Type B pancreatic cell (in vitro differentiated cells): ENCODE measurements around the gene SMIM9. TPM values are rescaled to one million over a fixed set of nuclear protein-coding genes. Genes with fewer than 3 reads are reported as not detected.

Source experiments
- DNase-seq: peaks from one replicate; pipeline ENCODE4 v3.0.0; 2021; ENCODE audit warnings: mixed read lengths; ENCODE audit not compliant: unreplicated experiment; ENCODE audit errors: extremely low spot score
- H3K27ac Mint-ChIP-seq: 2 replicates; pipeline ENCODE4 v1.8.0; 2021; ENCODE audit warnings: mild to moderate bottlenecking, mixed read lengths
- H3K27me3 Mint-ChIP-seq: 2 replicates; pipeline ENCODE4 v1.8.0; 2021; ENCODE audit warnings: mixed read lengths
- H3K36me3 Mint-ChIP-seq: 2 replicates; pipeline ENCODE4 v1.8.0; 2021; ENCODE audit warnings: mixed read lengths
- H3K4me1 Mint-ChIP-seq: one replicate; pipeline ENCODE4 v1.8.0; 2021; ENCODE audit warnings: mixed read lengths; ENCODE audit not compliant: unreplicated experiment
- H3K4me3 Mint-ChIP-seq: 2 replicates; pipeline ENCODE4 v1.8.0; 2021; ENCODE audit warnings: mild to moderate bottlenecking, mixed read lengths
- H3K9me3 Mint-ChIP-seq: 2 replicates; pipeline ENCODE4 v1.8.0; 2021; ENCODE audit warnings: mixed read lengths
- total RNA-seq: library from RNA; stranded (reverse); gene quantifications from 2 replicates; pipeline ENCODE4 v1.2.1, GENCODE V29; 2021; ENCODE audit warnings: low replicate concordance
- TF ChIP-seq, protein P1 (sequence below): fragments of 200-600 bp; sonication (generic); conservative IDR thresholded peaks from 2 replicates; pipeline ENCODE4 v1.5.0; 2021; ENCODE audit warnings: antibody characterized with exemption, mild to moderate bottlenecking

The SMIM9 gene
- total RNA-seq, 1 donor from 2014 or later, result not detected

DNA sequence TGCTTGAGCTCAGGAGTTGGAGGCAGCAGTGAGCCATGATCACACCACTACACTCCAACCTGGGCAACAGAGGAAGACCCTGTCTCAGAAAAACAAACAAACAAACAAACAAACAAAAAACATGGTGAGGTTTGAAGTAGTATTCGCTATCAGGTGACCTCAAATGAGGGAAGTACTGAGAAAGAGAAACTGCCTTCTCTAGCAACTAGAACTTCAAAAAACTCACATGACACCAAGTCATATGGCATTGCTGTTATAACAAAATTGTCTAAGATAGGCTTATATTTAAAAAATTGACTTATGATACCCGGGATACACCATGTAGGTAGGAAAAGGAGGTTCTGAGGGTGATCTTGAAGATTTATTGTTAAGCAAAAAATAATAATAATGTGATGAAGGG, 39.4 kb downstream of the SMIM9 start:
- TF ChIP-seq, protein P1, sequence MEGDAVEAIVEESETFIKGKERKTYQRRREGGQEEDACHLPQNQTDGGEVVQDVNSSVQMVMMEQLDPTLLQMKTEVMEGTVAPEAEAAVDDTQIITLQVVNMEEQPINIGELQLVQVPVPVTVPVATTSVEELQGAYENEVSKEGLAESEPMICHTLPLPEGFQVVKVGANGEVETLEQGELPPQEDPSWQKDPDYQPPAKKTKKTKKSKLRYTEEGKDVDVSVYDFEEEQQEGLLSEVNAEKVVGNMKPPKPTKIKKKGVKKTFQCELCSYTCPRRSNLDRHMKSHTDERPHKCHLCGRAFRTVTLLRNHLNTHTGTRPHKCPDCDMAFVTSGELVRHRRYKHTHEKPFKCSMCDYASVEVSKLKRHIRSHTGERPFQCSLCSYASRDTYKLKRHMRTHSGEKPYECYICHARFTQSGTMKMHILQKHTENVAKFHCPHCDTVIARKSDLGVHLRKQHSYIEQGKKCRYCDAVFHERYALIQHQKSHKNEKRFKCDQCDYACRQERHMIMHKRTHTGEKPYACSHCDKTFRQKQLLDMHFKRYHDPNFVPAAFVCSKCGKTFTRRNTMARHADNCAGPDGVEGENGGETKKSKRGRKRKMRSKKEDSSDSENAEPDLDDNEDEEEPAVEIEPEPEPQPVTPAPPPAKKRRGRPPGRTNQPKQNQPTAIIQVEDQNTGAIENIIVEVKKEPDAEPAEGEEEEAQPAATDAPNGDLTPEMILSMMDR, result no peak
- no peak overlapping the region for H3K4me3 Mint-ChIP-seq
- H3K27ac Mint-ChIP-seq, result no peak overlapping the region
- H3K4me1 Mint-ChIP-seq, result peaks cover 10% of the 10 kb centered on the region
- H3K9me3 Mint-ChIP-seq, result no peaks in the 10 kb centered on the region
- DNase-seq, result no peak
- H3K27me3 Mint-ChIP-seq, result no peaks in the 10 kb centered on the region
- no peaks in the 10 kb centered on the region for H3K36me3 Mint-ChIP-seq

DNA sequence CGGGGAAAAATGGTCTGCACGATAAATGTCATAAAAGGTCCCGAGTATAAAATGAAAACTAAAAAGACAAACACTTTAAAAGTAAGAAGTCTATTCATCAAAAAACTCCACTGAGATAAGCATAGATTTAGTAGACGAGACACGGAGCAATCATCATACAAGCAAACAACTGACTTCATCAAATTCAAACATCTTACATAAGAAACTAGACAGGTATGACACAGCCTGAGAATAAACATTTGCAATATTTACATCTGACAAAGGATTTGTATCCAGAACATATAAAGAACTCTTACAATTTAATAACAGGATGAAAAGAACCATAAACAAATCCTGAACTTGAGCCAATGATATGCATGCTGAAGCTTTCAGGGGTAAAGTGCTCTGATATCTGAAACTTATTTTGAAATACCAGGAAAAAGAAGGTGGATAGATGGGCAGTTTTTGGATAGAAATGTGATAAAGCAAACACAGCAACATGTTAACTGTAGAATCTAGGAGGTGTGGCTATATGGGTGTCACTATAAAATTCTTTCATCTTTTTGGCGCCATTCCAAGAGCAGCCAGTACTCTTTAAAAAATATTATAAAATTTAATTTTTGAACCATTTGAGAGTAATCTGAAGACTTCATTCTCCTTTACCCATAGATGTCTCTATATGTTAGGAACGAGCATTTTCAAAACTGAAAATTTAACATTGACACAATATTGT, 41.2 kb downstream of the SMIM9 start:
- no peak overlapping the region for H3K4me3 Mint-ChIP-seq

DNA sequence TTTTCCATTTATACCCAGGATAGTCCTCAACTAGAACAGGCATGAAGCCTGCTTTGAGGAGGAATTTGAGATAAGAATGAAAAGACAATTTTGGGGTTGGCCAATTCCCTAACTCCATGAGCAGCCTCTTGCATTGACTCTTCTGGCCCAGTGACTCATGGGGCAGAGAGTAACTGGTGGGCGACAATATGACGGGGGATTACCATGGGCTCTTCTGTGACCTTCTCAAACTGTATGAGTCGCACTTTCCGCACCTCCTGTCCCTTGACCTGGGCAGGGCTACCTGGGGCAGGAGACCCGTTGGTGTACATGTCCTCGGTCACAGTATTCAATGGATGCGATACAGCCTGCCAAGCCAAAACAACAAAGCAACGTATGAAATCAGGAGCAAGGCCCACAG, 42.5 kb downstream of the SMIM9 start:
- Mint-ChIP-seq H3K36me3 (no peaks in the 10 kb centered on the region), H3K4me3 (no peak overlapping the region), H3K27ac (no peak overlapping the region), H3K27me3 (no peaks in the 10 kb centered on the region), H3K9me3 (no peaks in the 10 kb centered on the region), H3K4me1 (no peaks in the 10 kb centered on the region)
- TF ChIP-seq, protein P1, result no peak
- no peak for DNase-seq

More for the DNA sequence above, 41.2 kb downstream of the SMIM9 start:
- no peak for DNase-seq
- Mint-ChIP-seq H3K4me1 (no peaks in the 10 kb centered on the region), H3K9me3 (no peaks in the 10 kb centered on the region), H3K27ac (no peak overlapping the region), H3K36me3 (no peaks in the 10 kb centered on the region), H3K27me3 (no peaks in the 10 kb centered on the region)
- TF ChIP-seq, protein P1, result no peak

DNA sequence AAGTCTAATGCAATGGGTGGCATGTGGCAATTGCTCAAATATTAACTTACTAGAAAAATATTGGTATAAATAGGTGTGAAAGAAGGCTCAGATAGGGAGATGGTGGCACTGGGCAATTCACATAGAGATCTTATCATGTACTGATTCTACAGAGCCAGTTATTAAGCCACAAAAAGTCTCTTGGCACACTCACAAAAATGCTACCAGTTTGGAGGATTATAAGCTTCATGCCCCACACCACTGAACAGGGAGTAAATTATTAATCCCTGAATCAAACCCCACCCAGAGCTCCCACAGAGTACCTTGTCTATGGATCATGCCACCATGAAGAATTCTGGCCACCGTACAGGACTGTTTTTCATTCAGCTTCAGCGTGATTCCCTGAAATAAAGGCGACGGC, 43.0 kb downstream of the SMIM9 start:
- Mint-ChIP-seq H3K27ac (no peak overlapping the region), H3K4me1 (no peaks in the 10 kb centered on the region), H3K4me3 (no peak overlapping the region), H3K27me3 (no peaks in the 10 kb centered on the region), H3K36me3 (no peaks in the 10 kb centered on the region), H3K9me3 (no peaks in the 10 kb centered on the region)
- TF ChIP-seq, protein P1, result no peak
- DNase-seq, result no peak

DNA sequence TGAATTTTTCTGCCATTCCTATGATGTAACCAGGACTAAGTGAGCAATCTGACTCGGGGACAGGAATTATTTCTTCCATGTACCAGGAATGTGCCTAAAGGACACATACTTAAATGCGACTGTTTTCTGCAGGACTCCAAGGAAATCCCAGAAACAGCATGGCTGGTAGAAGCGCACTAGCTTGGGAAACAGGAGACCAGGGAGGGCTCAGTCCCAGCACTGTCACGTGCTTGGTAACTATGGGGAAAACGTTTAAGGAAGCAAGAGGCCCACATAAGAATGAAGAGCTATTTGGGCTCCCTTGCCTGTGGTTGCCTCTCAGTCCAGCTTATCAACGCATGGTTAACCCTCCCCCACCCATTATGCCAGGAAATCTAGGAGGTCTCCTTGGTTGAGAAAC, 48.7 kb downstream of the SMIM9 start:
- H3K27me3 Mint-ChIP-seq, result no peaks in the 10 kb centered on the region

More for the DNA sequence above, 48.7 kb downstream of the SMIM9 start:
- H3K4me3 Mint-ChIP-seq, result no peak overlapping the region
- no peaks in the 10 kb centered on the region for H3K9me3 Mint-ChIP-seq
- no peak overlapping the region for H3K27ac Mint-ChIP-seq
- H3K36me3 Mint-ChIP-seq, result no peaks in the 10 kb centered on the region
- DNase-seq, result no peak
- no peaks in the 10 kb centered on the region for H3K4me1 Mint-ChIP-seq
- TF ChIP-seq, protein P1, result no peak
